ENCODE results near the gene OXSR1. TPM values are rescaled to one million over a fixed set of nuclear protein-coding genes. Genes with fewer than 3 reads are reported as not detected.

OXSR1 gene
- total and polyA plus RNA-seq, 10 of the 15 experiments (the other 5 are each of a cell fraction or from before 2014, with no cell fraction given), result 12.4 to 54.6 (median 35.7) TPM

DNA sequence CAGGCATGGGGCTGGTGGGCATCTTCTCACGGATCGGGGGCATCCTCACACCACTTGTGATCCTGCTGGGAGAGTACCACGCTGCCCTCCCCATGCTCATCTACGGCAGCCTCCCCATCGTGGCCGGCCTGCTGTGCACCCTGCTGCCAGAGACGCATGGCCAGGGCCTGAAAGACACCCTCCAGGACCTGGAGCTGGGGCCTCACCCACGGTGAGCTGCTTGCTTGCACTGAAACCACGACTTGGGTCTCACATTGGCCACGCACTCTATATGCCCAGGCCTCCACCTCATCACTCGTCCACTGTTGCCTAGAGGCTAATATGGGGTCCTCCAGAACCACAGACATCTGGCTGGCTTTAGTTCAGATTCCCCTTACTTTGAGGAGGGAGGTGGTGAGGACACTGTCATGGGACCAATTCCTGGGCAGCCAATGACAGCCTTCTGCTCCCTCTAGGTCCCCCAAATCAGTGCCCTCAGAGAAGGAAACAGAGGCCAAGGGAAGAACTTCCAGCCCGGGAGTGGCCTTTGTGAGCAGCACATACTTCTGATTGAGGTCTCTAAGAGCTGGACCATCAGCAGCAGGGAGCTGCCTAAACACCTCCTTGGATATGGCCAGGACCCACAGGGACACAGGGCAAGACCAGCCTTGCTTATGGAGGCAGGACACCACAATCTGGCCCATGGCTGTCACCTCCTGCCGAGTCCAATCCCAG, 111.7 kb downstream of the OXSR1 start:
- Histone ChIP-seq H3K9ac (ENCODE audit: control insufficient read depth, insufficient read depth, low read length) (no peak overlapping the region), H4K20me1 (ENCODE audit: control insufficient read depth, insufficient read depth) (no peaks in the 10 kb centered on the region), H3K9me3 (replicated peaks; ENCODE audit: control insufficient read depth, insufficient read depth, low read length) (no peaks in the 10 kb centered on the region; the same call in 2 of the 3 replicates), H3K4me3 (no peak overlapping the region), H3K27ac (ENCODE audit: control insufficient read depth, insufficient read depth) (no peak overlapping the region), H3K79me2 (ENCODE audit: control insufficient read depth, insufficient read depth, low read length) (no peaks in the 10 kb centered on the region), H2AFZ (ENCODE audit: control insufficient read depth, low read depth, low read length) (no peak overlapping the region), H3K4me2 (ENCODE audit: control insufficient read depth, insufficient read depth) (no peak overlapping the region), H3K27me3 (replicated peaks in 1 of 2; ENCODE audit: control insufficient read depth in 2 of 2, insufficient read depth in 2 of 2, low read length in 1 of 2) (no peaks in the 10 kb centered on the region; a peak in 1 of 4 replicates), H3K36me3 (ENCODE audit: control insufficient read depth in 2 of 2, insufficient read depth in 2 of 2, low read length in 1 of 2) (no peaks in the 10 kb centered on the region), H3K4me1 (ENCODE audit: control insufficient read depth, insufficient read depth, low read length) (no peaks in the 10 kb centered on the region)
- WGBS (ENCODE audit: insufficient coverage, insufficient replicate concordance, low lambda C conversion rate, missing lambda C conversion rate), result 62% methylated on average over 13 of the region's 13 CpGs
- ChIA-PET RAD21 (ENCODE audit: unreplicated experiment) (no interaction called here), POLR2A (no interaction called here), CTCF (interaction anchor here (1.0 kb wide), 1 partner anchor 27 kb away, joined by 3 read pairs; no protein-coding TSS in a partner anchor), SMC1A (ENCODE audit: uncharacterized antibody, unreplicated experiment) (no interaction called here)
- DNase-seq (ENCODE audit: low read depth, low spot score), result no peak
- BruUV-seq (replicated peaks), result no TSS peak
- in situ Hi-C loops (cut with MboI) (no loop called here), intact Hi-C loops (cut with micrococcal nuclease; ENCODE audit: unreplicated experiment) (no loop called here)
- ATAC-seq, result no peak
- no peak for FAIRE-seq
- TF ChIP-seq HSF1 (IDR thresholded peaks at IDR 0.05; ENCODE audit: low read depth, low read length) (no peak), ZBTB33 (IDR thresholded peaks at IDR 0.05) (no peak), SIX5 (IDR thresholded peaks at IDR 0.05; ENCODE audit: low read depth, low read length, severe bottlenecking) (no peak), ZZZ3 (IDR thresholded peaks at IDR 0.05; ENCODE audit: control insufficient read depth, insufficient read length, low read depth) (no peak), HDAC2 (IDR thresholded peaks at IDR 0.05) (no peak), TCF12 (IDR thresholded peaks at IDR 0.05; ENCODE audit: low read depth, low read length) (no peak), TARDBP (IDR thresholded peaks at IDR 0.05; ENCODE audit: borderline replicate concordance) (no peak), CREB1 (IDR thresholded peaks at IDR 0.05; ENCODE audit: low read depth) (no peak), STAT1 (conservative IDR thresholded peaks at IDR 0.05) (no peak), PAX5 (IDR thresholded peaks at IDR 0.05; ENCODE audit: borderline replicate concordance, low read depth, low read length) (no peak), TCF3 (IDR thresholded peaks at IDR 0.05; ENCODE audit: borderline replicate concordance, insufficient read depth, low read depth, low read length) (no peak)
- TF ChIP-seq, protein P1, sequence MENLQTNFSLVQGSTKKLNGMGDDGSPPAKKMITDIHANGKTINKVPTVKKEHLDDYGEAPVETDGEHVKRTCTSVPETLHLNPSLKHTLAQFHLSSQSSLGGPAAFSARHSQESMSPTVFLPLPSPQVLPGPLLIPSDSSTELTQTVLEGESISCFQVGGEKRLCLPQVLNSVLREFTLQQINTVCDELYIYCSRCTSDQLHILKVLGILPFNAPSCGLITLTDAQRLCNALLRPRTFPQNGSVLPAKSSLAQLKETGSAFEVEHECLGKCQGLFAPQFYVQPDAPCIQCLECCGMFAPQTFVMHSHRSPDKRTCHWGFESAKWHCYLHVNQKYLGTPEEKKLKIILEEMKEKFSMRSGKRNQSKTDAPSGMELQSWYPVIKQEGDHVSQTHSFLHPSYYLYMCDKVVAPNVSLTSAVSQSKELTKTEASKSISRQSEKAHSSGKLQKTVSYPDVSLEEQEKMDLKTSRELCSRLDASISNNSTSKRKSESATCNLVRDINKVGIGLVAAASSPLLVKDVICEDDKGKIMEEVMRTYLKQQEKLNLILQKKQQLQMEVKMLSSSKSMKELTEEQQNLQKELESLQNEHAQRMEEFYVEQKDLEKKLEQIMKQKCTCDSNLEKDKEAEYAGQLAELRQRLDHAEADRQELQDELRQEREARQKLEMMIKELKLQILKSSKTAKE (IDR thresholded peaks at IDR 0.05; ENCODE audit: low read depth, poor library complexity, severe bottlenecking), result no peak
- TF ChIP-seq, protein P2, sequence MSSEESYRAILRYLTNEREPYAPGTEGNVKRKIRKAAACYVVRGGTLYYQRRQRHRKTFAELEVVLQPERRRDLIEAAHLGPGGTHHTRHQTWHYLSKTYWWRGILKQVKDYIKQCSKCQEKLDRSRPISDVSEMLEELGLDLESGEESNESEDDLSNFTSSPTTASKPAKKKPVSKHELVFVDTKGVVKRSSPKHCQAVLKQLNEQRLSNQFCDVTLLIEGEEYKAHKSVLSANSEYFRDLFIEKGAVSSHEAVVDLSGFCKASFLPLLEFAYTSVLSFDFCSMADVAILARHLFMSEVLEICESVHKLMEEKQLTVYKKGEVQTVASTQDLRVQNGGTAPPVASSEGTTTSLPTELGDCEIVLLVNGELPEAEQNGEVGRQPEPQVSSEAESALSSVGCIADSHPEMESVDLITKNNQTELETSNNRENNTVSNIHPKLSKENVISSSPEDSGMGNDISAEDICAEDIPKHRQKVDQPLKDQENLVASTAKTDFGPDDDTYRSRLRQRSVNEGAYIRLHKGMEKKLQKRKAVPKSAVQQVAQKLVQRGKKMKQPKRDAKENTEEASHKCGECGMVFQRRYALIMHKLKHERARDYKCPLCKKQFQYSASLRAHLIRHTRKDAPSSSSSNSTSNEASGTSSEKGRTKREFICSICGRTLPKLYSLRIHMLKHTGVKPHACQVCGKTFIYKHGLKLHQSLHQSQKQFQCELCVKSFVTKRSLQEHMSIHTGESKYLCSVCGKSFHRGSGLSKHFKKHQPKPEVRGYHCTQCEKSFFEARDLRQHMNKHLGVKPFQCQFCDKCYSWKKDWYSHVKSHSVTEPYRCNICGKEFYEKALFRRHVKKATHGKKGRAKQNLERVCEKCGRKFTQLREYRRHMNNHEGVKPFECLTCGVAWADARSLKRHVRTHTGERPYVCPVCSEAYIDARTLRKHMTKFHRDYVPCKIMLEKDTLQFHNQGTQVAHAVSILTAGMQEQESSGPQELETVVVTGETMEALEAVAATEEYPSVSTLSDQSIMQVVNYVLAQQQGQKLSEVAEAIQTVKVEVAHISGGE (CRISPR knock-in tag; IDR thresholded peaks at IDR 0.05), result no peak

Measured in GM12878 (cell line).